ENCODE data around the gene TOMT.

The TOMT gene

GRCh38 chr11:72105888-72106287, at the start of gene TOMT:
Gene TOMT (plus strand): TSS chr11:72105924. CDS start chr11:72105952, 28 bp downstream.
- DNase-seq = no peak

- DNase-seq = no peak
These were observed 47.2 kb upstream of the TOMT start for GRCh38 chr11:72058416-72059034.

DNA sequence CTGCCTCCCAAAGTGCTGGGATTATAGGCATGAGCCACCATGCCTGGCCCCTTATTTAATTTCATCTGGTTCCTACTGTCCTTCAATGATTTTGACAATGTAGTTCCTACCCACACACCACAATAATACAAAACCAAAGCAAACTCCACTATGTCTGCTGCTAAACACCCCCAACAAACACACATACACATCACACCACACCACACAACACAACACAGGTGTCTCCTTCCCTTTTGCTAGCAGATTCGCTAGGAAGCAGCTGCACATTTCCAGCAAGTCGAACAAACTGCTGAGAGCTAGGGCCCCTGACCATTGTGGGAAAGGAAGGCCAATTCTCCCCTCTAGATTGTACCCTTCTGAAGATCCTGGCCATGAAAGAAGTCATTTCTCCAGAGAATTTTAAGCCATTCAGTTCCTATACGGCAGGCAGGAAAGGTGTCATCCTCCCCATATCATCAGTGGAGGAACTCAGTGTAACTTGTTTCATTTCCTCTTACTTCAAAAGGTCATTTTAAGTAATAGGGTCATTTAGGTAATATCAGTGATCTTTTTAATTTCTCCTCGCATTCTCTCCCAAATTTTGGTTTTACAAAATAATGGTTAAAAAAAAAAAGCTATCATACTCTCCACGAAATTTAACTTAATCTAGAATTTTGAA, 43.9 kb upstream of the TOMT start:
- no peak for DNase-seq

GRCh38 chr11:72066855-72067254, 38.9 kb upstream of the TOMT start:
- DNase-seq = no peak

- no peak for DNase-seq
These were observed 38.5 kb upstream of the TOMT start for GRCh38 chr11:72067266-72067665.

GRCh38 chr11:72067676-72068075, 38.0 kb upstream of the TOMT start:
- no peak for DNase-seq

DNA sequence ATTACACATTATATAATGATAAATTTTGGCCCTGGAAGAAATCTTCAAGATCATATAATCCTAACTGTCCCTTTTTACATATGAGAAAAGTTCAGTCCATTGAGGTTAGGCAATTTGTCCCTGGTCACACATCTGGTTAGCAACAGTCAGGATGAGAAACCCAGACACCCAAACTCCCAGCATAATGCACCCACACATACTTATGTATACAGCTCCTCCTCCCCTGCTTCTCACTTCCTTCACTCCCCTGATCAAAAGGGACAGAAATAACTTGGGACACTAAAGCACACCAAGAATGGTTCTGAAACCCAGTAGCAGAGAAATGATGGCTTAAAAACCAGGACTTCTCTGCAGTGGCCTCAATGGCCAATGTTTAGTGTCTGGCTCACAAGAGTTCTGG, 36.5 kb upstream of the TOMT start:
- no peak for DNase-seq

- no peak for DNase-seq
These were observed 35.9 kb upstream of the TOMT start for GRCh38 chr11:72069787-72070251.

DNA sequence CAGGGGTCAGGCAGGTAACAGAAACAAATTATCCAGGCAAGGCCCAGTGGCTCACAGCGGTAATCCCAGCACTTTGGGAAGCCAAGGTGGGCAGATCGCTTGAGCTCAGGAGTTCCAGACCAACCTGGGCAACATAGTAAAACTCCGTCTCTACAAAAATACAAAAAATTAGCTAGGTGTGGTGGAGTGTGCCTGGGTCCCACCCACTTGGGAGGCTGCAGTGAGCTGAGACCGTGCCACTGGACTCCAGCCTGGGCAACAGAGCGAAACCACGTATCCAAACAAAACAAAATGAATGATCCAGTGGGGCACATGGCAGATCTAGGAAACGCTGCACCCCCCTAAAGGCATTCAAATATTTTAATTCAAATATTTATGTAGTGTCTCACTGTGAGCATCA, 35.2 kb upstream of the TOMT start:
- DNase-seq = no peak

GRCh38 chr11:72072348-72072747, 33.4 kb upstream of the TOMT start:
- DNase-seq = no peak

GRCh38 chr11:72075109-72075508, 30.6 kb upstream of the TOMT start:
- no peak for DNase-seq

- no peak for DNase-seq
These were observed 30.0 kb upstream of the TOMT start for GRCh38 chr11:72075756-72076155.

DNA sequence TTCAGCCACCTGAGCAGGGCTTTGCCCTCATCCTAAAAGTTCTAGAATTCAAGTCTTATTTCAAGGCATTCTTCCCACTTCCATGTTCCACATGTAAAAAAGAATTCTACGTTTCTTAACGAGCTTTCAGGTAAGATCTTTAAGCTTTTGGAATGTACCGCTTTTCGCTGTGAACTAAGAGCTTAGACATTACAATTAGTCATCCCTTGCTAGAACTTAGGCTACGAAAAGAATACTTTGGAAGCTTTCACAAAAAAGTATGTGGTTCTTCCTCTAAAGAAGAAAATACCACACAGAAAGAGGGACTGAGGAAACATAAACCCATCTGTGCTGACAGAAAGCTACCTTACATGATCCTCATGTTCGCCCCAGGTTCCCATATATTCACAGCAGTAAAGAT, 27.2 kb upstream of the TOMT start:
- no peak for DNase-seq

DNA sequence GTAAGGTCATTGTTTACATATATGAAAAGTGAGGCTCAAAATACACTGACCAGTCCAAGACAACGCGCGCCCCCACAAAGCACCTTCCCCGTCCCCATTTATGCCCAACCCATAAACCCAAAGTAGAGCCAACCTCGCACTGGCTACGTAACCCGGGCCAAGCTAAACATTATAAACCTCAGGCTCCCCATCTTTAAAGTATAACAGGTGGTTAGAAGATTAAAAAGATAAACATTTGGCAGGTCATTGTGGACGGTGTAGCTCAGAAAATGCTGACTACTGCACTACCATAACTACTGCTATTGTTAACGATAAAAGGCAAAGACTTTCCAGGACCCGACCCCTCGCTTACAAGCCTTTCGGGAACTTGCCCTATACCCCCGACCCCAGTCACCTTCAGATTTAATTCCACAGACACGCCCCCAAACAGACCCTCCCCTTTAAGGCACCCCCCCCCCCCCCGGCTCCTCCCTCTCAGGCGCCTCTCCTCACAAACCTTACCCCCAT, 25.9 kb upstream of the TOMT start:
- no peak for DNase-seq

DNA sequence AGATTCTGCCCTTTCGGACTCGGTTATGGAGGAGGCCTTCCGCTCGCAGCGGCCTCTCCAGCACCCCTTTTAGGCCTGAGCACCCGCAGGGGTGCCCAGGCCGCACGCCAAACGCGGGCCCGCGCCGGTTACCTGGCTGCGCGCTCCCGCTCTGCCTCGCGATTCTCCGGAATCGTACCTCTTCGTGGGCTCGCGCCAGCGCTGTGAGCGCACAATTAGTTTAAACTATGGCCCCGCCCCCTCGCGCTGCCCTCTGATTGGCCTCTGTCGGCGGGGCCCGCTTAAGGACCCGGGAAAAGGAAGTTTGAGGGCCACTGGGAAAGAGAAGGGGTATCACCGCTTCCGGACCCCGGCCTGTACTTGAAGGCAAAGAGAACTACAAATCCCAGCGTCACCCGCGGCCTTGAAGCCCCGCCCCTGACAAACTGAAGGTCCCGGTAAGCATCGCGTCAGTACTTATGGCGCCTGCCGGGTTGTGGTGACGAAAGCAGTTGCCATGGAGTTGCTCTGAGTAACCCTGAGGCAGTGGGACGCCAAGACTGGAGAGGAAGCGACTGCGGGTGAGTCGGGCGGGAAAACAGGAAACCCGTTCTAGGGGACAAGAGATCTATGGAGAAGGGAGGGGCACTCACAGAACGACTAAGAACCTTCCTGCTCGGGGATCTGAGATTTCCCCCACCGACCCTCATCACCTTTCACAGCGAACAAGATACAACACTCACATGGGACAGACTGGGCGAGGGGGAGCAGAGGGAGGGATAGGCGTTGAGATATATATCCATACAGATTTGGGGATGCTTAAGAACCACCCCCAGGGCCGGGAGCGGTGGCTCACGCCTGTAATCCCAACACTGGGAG, 25.2 kb upstream of the TOMT start, which contains the start of the genes LRRC51 and NUMA1:
Gene LRRC51, plus strand, starts transcription at position 525 of the 858 bp plus-strand sequence. CDS start 8,234 bp downstream, outside the sequence.
Gene NUMA1, minus strand, starts transcription at position 217 of the 858 bp plus-strand sequence. CDS start 44,599 bp downstream, outside the sequence.
- peak; percentile 99 for DNase-seq

DNA sequence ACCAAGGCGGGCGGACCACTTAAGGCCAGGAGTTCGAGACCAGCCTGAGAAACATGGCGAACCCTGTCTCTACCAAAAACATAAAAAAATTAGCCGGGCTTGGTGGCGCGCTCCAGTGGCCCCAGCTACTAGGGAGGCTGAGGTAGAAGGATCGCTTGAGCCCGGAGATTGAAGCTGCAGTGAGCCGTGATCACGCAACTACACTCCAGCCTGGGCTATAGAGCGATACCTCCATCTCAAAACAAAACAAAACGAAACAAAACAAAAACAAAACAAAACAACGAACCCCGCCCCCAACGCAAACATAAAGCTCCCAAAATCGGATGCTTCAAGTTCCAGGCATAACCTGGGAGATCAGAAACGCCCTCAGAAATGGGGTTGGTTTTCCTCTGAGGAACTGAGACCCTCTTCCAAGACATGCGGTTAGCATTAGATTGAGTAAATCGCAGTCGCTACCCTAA, 24.5 kb upstream of the TOMT start:
- DNase-seq = no peak

GRCh38 chr11:72081821-72082453, 23.8 kb upstream of the TOMT start:
- DNase-seq = no peak

- no peak for DNase-seq
These were observed 22.3 kb upstream of the TOMT start for GRCh38 chr11:72083414-72083813.

GRCh38 chr11:72084076-72084475, 21.6 kb upstream of the TOMT start:
- DNase-seq = no peak

- no peak for DNase-seq
These were observed 20.8 kb upstream of the TOMT start for GRCh38 chr11:72084965-72085364.

DNA sequence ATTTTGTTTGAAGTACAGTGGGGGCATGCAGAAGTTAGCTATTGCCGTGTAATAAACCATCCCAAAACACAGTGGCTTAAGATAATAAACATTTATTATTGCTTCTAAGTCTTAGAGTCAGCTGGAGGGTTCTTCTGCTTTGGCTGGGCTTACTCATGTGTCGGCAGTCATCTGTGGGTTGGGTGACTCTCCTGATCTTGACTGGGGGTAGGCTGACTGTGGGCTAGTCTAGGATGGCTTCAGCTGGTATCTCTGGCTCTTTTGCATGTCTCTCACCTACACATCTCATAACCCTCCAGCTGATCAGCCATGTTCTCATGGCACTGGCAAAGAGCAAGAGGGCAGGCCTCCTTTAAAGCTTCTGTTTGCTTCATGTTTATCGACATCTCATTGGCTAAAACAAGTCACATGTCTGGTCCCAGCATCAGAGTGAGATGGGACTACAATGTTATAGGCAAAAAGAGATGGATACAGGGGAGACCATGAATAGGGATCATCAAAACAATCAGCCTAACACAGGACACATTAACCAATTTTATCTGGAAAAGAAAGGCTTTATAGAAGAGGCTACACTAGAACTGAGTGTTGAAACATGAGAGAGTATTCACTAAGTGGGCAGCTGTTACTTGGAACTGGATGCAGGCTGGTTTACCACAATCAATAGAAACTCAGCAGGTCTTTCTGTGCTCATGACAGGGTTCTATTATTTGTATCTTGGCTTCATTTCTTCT, 19.9 kb upstream of the TOMT start:
- no peak for DNase-seq
